Ishikawa (cell line): ENCODE data around the gene LSM3.

Source experiments
- CEBPB ChIP-seq: IDR thresholded peaks from 2 replicates; pipeline ENCODE4 v1.6.1; 2012
- CREB1 ChIP-seq: IDR thresholded peaks from 2 replicates; pipeline ENCODE4 v1.6.1; 2012; ENCODE audit warnings: low read depth
- EP300 ChIP-seq: IDR thresholded peaks from 2 replicates; pipeline ENCODE4 v1.6.1; 2012; ENCODE audit warnings: borderline replicate concordance
- NFIC ChIP-seq: IDR thresholded peaks from 2 replicates; pipeline ENCODE4 v1.6.1; 2012
- RAD21 ChIP-seq: IDR thresholded peaks from 2 replicates; pipeline ENCODE4 v1.6.1; 2012; ENCODE audit warnings: low read depth
- YY1 ChIP-seq: IDR thresholded peaks from 2 replicates; pipeline ENCODE4 v1.6.1; 2012; ENCODE audit warnings: low read depth
- ZBTB7A ChIP-seq: IDR thresholded peaks from 2 replicates; pipeline ENCODE4 v1.6.1; 2012; ENCODE audit warnings: low read depth
- TF ChIP-seq, protein P1 (sequence below): IDR thresholded peaks from 2 replicates; pipeline ENCODE4 v1.6.1; 2012
- TF ChIP-seq, protein P2 (sequence below): IDR thresholded peaks from 2 replicates; pipeline ENCODE4 v1.6.1; 2012

DNA sequence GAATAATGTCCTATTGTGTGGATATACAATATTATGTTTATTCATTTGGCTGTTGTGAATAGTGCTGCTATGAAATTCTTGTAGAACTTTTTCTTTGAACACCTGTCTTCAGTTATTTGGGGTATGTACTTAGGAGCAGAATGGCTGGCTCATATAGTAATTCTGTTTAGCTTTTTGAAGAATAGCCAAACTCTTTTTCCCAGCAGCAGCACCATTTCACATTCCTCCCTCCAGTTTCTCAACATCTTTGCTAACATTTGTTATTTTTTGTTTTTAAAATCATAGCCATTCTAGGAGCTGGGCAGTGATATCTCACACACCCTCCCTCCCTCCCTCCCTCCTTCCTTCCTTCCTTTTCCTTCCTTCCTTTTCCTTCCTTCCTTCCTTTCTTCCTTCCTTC lies 39.7 kb downstream of the LSM3 start:
- TF ChIP-seq CEBPB (no peak), YY1 (no peak), CREB1 (no peak), RAD21 (no peak), ZBTB7A (no peak), EP300 (no peak), NFIC (no peak)
- TF ChIP-seq, protein P1, sequence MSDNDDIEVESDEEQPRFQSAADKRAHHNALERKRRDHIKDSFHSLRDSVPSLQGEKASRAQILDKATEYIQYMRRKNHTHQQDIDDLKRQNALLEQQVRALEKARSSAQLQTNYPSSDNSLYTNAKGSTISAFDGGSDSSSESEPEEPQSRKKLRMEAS = no peak
- TF ChIP-seq, protein P2, sequence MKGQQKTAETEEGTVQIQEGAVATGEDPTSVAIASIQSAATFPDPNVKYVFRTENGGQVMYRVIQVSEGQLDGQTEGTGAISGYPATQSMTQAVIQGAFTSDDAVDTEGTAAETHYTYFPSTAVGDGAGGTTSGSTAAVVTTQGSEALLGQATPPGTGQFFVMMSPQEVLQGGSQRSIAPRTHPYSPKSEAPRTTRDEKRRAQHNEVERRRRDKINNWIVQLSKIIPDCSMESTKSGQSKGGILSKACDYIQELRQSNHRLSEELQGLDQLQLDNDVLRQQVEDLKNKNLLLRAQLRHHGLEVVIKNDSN = no peak
